NCI-H524 treated with DMSO at 0.1 percent for 48 hours (cell line): Measurements from ENCODE around the gene SLC12A4.
"Not testable (repeated sequence)": the region's sequence is repeated elsewhere in the genome, so short reads cannot be mapped to it uniquely, and the experiment has no call there.

Experiments used
- DNase-seq: peaks from one replicate; lab custom pipeline; 2025; lab: John Stamatoyannopoulos, UW

Gene SLC12A4

DNA sequence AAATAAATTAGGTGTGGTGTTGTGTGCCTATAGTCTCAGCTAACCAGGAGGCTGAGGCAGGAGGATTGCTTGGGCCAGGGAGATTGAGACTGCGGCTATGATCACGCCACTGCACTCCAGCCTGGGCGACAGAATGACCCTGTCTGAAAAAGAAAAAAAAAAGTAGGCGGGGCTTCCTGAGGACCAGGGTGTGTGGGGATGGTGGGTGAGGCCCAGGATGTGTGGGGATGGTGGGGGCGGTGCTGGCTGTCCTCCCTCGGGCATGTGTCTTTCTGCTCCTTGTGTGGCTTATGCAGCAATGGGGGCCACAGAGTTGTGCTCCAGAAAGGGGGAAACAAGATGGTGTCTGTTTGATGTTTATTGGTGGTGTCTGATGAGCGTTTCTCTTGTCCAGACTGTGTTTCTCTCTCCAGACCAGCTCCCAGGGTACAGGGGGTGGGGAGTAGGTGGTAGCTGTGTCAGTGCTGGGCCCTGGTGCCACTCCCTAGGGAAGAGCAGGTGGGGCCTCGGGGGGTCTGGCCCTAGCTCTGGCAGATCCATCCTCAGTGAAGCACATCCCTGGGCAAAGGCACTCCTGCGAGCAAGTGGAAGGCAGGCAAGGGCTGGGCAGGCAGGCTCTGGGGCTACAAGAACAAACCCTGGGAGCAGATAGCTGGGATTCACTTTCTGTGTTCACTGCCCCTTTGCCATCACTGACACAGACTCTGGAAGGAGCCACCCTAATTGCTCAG lies 26.8 kb downstream of the SLC12A4 start:
- DNase-seq = no peak

DNA sequence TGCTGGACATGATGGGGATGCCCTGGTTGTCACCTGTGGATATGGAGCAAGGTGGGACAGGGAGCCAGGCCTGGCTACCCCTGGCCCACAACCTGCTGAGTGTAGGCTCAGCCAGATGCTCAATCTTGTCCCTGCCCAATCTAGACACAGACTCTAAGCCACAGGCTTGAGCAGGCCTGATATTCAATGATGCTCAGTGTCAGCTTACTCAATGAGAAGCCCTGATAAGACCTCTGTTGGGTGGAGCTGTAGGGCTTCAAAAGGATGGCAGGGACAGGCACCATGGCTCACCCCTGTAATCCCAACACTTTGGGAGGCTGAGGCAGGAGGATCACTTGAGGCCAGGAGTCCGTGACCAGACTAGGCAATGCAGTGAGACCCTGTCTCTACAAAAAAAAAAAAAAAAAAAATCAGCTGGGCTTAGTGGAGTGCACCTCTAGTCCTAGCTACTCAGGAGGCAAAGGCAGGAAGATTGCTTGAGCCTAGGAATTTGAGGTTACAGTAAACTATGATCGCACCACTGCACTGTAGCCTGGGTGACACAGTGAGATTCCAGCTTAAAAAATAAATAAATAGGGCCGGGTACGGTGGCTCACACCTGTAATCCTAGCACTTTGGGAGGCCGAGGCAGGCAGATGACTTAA lies 27.9 kb downstream of the SLC12A4 start:
- no peak for DNase-seq

DNA sequence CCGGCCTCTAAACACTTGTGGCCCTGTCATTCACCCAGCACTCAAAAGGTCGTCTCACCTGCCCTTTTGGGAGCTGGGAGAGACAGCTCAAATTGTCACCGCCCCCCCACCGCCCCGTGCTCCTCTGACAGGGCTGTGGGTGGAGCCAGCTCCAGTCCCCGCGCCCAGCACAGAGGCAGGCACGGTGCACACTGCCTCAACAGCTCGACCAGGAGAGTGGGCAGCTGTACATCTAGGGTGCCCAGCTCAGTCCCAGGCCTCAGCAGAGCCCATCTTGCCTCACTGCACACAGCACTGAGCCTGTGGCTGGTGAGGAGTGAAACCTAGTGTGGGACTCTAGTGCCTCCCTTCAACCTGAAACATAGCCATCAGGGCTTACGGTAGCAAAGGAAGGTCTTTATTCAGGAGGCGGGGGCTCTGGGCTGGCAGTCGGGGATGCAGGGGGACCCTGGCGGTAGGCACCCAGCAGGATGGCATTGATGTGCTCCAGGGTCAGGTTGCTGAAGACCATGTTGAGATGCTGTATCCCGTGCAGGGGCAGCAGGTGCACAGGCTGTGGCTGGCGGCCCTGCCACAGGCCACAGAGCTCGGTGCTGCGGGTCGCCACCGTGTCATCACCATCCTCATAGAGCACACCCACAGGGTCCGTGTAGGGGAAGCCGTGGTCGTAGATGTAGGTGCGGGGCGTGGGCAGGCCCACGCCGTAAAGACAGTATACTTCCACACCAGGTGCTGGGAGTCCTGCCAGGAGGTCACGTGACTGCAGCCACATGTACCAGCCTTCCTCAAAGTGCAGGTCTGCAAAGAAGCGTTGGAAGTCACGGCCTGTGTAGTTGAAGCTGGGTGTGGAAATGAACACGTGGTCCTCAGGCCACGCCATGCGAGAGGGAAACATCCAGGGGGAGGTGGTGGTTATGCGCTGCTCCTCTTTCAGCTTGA lies 28.7 kb downstream of the SLC12A4 start:
- no peak for DNase-seq

DNA sequence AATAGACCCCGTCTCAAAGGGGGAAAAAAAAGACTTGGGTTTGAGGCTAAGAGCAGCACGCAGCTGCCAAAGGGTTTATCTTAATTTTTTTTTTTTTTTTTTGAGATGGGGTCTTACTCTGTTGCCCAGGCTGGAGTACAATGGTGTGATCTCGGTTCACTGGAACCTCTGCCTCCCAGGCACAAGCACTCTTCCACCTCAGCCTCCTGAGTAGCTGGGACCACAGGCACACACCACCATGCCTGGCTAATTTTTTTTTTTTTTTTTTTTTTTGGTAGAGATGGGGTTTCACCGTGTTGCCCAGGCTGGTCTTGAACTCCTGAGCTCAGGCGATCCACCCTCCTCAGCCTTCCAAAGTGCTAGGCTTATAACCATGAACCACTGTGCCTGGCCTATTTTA lies 30.7 kb downstream of the SLC12A4 start:
- not testable (repeated sequence) for DNase-seq

DNA sequence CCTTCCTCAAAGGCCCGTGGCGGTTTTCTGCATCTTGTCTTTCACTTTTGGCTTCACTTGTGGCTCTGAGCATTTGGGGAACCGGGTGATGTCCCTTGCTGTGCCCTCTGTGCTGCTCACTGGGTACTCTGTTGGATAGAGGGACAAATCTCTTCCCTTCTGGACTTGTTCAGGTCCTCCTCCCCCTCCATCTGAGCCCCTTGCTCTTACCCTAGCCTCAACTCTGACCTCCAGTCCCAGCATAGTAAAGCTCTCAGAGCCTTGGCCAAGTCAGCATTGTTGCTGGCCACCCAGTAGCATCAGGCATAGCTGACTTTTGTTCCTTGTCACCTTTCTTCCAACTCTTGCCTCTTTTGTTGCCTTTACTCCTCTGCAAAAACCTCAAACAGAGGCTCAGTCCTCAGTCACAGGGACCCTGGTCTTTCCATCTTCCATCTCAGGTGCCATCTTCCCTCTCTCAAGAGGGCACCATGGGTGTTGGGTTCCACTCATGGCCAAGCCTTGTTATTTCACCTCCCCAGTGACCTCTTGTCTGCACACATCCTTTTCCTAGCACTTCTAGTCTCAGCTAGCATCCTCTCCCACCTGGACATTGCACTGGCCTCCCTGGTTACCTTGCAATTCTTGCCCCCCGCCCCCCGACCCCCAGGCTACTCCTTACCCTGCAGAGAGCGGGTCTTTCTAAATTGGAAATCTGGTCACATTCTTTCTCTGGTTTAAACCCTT lies 31.4 kb downstream of the SLC12A4 start:
- no peak for DNase-seq

DNA sequence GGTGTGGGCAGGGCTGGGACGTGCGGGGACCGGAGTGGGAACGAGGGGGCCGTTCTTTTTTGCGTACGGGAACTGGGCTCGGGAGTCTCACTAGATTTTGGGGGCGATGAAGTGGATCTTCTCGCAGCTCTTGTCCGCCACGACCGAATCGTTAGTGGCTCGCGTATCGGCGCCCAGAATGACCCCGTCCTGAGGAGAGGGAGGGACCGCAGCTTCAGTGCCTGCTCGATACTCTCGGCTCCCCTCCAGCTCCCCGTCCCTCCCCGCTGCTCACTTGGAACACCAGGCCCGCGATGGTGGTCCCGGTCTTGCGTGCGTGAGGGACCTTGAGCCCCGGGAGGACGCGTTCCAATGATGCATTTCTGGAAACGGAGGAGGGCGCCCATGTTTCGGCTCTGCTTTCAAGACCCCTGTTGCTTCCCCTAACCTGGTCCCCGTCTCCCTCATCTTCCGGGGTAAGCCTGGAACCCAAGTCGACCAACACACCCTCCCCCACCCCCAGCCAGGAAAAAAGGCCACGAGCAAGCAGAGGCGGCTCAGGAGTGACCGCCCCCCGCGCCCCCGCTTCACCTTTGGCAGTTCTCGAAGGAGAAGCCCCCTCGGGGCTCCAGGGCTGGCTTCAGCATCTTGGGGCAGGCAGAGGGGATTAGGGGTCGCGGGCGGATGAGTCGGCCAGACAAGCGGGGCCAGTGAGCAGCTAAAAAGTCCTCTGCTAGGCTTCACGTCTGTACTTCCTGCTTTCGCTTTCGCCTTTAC lies 32.1 kb downstream of the SLC12A4 start, which contains the start of gene PSMB10:
Gene PSMB10 (minus strand): TSS at position 727 of the 756 bp plus-strand sequence. CDS start 101 bp downstream, at position 626.
- DNase-seq = no peak

DNA sequence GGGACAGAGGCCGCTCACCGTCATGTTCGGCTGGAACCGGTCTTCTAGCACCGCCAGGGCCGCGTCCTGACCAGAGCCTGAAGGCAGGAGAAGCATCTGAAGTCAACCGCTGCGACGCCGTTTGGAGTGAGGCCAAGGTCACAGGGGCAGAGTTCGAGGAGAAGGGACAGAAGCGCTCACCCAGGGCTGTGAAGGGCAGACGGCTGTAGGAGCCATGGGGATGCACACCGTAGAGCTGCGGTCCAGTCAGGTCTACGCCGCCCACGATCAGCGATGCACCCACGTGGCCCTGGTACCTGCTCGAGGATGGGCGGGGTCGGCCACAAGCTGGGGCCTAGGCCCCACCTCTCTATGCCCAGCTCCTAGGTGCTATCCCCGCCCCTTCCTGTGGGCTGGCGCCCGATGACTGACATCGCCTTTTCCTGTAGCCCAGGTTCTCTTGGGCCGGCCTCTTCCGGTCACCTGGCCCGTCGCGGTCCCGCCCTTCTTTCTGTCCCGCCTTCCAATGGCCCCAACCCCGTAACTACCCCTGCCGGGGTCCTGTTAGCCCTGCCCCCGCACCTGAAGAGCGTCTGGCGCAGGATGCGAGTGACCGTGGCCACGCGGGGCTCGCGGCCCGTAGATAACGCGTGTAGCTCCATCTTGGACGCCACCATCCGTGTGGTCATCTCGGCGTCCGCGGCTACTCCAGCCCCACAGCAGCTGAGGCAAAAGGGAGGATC lies 32.9 kb downstream of the SLC12A4 start:
- peak; percentile 88 for DNase-seq

DNA sequence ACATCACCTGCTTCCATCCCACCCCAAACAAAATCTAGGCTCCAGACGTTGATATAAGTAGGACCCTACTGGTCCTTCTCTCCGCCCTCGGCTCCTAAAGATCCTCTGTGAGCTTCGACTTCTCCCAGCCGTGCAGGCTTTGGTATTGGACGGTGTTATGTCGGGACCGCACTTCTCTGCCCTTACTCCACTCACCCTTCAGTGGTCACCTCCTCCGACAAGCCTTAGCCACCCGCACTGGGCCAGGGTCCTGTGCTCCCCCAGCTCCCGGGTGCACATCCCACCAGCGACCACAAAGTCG lies 33.4 kb downstream of the SLC12A4 start:
- no peak for DNase-seq

DNA sequence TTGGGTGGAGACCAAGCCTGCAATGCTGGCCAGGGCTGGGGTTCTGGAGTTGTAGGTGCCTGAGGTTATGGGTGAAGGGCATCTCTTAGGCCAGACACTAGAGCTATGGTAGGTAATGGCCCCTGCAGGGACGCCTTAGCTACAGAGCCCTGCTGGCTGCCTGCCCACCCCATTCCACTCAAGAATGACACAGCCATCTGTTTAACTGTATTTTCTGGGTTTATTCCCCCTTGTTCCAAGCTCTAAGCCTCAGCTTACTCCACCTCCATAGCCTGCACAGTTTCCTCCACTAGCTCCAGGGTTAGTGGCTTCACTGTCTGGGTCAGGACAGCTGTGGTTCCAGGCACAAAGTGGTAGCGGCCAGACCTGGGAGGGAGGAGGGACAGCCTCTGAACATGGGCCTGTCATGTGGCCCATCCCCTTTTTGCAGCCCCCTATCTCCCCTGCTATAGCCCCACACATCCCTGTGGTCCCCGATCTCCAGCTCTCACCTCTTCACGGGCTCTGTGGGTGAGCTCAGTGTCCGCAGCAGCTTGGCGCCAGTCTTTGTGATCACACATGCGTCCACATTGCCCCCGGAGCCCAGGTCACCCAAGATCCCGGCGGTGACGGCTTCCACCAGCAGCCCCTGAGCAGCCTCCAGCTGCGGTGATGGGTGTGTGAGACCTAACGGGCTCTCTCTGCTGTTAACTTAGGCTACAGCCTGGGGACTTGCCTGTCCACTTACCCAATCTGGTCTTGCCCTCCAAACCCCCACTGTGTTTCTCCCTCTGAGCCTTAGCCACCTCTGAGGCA lies 33.9 kb downstream of the SLC12A4 start:
- DNase-seq = peak; percentile 64

DNA sequence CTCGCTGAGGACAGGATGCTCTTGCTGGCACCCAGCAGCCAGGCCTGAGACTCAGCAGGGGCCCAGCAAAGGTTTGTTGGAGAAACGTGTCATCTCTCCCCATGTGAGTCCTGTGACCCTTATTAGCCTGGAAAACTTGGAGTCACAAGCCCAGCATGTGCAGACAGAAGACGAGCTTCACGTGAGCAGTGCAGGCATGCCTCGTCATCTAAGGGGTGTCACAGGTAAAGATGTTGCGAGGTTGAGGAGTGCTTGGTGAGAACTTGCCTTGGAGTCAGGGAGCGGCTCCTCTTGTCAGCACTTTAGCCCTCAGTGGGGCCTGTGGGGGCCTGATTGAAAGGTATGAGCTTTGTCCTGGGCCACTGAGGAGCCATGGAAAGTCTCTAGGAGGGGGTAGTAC lies 34.6 kb downstream of the SLC12A4 start:
- DNase-seq = no peak

DNA sequence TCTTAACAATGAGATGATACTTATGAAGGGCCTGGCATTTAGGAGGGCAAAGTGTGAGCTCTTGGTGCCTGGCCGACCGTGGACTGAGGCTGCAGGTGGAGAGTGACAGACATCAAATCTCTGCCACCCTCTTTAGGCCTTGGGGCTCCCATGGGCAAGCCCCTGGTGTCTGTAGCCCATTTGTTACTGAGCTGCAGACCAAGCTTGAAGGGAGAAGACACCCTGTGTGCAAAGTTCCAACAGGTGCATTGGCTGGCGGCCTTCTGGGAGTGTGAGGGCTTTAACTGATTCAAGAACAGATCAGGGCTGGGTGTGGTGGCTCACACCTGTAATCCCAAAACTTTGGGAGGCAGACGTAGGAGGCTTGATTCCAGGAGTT lies 36.0 kb downstream of the SLC12A4 start:
- DNase-seq = no peak

DNA sequence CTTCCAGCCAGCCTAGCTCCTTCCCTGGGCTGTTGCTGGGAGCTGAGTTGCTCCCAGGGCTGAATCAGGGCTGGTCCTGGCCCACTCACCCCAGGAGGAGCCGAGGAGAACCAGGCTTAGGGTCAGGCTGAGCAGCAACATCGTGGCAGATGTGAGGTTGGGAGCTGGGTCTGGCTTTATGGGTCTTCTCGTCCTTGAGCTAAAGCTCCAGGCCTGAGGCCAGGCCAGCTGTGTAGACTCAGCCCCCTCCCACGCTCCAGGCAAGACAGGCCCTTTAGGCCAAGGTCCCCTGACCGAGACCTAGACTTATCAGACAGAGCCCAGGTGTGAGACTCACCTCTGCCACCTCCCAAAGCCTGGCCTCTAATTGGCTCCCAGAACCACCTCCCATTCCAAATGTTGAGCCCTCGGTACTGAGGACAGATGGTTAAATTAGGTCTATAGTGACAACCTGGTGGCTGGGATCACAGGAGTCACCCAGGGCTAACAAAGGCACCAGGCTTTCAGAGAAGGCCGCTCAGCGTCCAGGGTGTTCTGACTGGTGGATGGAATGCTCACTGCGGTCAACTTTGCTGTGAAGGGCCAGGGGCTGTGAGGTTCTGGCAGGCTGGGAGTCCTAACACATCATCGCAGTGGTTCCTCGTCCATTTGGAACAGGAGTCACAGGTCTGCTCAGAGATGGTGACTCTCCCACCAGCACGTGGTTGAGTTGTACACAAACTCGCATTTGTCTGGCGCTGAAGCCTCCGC lies 36.5 kb downstream of the SLC12A4 start, which contains the start of gene CTRL:
Gene CTRL (minus strand): TSS at position 151 of the 750 bp plus-strand sequence. CDS start 10 bp downstream, at position 141.
- DNase-seq = no peak

DNA sequence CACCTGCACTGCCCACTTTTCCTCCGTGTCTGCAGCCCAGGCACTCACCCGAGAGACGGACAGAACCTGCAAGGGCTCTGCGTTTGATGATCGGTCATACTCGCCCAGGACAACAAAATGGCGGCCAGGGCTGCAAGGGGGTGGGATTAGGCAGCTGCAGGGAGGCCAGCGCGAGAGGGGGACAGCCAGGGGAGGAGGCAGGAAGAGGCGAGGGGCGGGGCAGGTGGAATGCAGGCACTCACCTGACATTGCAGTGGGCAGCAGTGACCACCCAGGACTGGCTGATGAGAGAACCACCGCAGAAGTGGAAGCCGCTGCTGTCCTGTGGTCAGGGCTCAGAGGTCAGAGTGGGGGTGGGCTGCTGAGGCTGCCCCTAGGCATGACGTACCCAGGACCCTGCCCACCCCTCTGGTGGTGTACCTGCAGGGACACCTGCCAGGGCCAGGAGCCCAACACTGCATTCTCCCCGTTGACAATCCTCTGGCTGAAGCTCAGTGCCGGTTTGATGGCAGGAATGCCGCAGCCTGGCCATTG lies 37.7 kb downstream of the SLC12A4 start:
- no peak for DNase-seq

DNA sequence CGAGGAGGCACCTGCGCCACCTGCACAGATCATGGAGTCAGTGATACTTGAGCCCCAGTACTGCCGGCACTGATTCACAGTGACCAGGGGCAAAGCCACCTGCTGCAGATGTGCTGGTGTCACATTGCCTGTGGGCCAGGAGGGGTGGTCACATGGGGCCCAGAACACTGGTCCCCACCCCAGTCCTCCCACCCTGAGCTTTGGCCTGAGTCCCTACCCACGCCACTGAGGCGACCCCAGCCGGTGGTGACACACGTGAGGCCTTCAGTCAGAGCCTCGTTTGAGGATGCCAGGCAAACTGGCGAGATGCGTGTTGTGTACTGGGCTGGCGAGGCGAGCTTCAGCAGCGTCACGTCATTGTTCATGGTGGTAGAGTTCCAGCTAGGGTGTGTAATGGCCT lies 38.2 kb downstream of the SLC12A4 start:
- DNase-seq = no peak

DNA sequence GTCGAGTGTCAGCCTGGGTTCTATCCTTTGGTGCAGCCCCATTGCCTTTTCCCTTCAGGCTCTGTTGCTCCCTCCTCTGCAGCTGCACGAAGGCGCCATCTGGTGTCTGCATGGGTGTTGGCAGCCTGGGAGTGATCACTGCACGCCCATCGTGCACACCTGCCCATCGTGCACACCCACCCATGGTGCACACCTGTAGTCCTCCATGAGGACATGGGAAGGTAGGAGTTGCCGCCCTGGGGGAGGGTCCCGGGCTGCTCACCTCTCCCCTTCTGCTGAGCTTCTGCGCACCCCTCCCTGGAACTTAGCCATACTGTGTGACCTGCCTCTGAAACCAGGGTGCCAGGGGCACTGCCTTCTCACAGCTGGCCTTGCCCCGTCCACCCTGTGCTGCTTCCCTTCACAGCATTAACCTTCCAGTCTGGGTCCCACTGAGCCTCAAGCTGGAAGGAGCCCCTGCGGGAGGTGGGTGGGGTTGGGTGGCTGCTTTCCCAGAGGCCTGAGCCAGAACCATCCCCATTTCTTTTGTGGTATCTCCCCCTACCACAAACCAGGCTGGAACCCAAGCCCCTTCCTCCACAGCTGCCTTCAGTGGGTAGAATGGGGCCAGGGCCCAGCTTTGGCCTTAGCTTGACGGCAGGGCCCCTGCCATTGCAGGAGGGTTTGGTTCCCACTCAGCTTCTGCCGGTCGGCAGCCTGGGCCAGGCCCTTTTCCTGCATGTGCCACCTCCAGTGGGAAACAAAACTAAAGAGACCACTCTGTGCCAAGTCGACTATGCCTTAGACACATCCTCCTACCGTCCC lies 39.7 kb downstream of the SLC12A4 start:
- DNase-seq = no peak

DNA sequence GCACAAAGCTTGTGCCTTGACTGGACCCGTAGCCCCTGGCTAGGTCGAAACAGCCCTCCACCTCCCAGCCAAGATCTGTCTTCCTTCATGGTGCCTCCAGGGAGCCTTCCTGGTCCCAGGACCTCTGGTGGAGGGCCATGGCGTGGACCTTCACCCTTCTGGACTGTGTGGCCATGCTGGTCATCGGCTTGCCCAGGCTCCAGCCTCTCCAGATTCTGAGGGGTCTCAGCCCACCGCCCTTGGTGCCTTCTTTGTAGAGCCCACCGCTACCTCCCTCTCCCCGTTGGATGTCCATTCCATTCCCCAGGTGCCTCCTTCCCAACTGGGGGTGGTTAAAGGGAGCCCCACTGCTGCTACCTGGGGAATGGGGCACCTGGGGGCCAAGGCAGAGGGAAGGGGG lies 40.3 kb downstream of the SLC12A4 start:
- no peak for DNase-seq

DNA sequence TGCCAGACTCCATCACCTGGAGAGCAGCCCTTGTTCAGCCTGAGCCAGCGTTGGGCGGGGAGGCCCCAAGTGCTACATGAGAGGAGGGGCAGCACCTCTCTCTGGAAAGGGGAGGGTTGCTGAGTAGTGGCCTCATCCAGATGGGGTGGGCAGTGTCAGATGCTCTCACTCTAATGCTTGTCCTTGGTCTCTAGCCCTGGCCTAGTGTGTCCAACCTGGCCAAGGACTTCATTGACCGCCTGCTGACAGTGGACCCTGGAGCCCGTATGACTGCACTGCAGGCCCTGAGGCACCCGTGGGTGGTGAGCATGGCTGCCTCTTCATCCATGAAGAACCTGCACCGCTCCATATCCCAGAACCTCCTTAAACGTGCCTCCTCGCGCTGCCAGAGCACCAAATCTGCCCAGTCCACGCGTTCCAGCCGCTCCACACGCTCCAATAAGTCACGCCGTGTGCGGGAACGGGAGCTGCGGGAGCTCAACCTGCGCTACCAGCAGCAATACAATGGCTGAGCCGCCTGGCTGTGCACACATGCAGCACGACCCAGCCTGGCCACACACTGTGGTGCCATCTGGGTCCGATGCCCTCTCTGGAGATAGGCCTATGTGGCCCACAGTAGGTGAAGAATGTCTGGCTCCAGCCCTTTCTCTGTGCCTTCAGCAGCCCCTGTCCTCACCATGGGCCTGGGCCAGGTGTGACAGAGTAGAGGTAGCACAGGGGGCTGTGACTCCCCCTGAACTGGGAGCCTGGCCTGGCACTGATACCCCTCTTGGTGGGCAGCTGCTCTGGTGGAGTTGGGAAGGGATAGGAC lies 41.1 kb downstream of the SLC12A4 start:
- no peak for DNase-seq
